Amniotic stem cell (primary cell): ENCODE results near the gene PLA2G2C.

ENCODE experiments used
- DNase-seq: peaks from one replicate; lab custom pipeline; 2025; lab: John Stamatoyannopoulos, UW

The PLA2G2C gene

GRCh38 chr1:20207546-20207945 lies 21.2 kb upstream of the PLA2G2C start:
- DNase-seq: no peak

GRCh38 chr1:20202166-20202565 lies 15.8 kb upstream of the PLA2G2C start:
- DNase-seq: no peak

GRCh38 chr1:20200966-20201365 lies 14.6 kb upstream of the PLA2G2C start:
- DNase-seq: no peak

- no peak for DNase-seq
Measured at GRCh38 chr1:20199840-20200239, 13.5 kb upstream of the PLA2G2C start.

GRCh38 chr1:20199403-20199802 lies 13.1 kb upstream of the PLA2G2C start:
- no peak for DNase-seq

- DNase-seq: no peak
Measured at GRCh38 chr1:20198918-20199317, 12.6 kb upstream of the PLA2G2C start.

- DNase-seq: no peak
Measured at GRCh38 chr1:20198296-20198695, 12.0 kb upstream of the PLA2G2C start.

- no peak for DNase-seq
Measured at GRCh38 chr1:20197329-20197791, 11.0 kb upstream of the PLA2G2C start.

GRCh38 chr1:20195462-20195780 lies 9.1 kb upstream of the PLA2G2C start:
- no peak for DNase-seq

- DNase-seq: no peak
Measured at GRCh38 chr1:20194757-20195461, 8.6 kb upstream of the PLA2G2C start.

- no peak for DNase-seq
Measured at GRCh38 chr1:20194224-20194623, 7.9 kb upstream of the PLA2G2C start.

- no peak for DNase-seq
Measured at GRCh38 chr1:20192871-20193411, 6.6 kb upstream of the PLA2G2C start.

- no peak for DNase-seq
Measured at GRCh38 chr1:20192364-20192763, 6.0 kb upstream of the PLA2G2C start.

GRCh38 chr1:20191266-20191825 lies 5.0 kb upstream of the PLA2G2C start:
- no peak for DNase-seq

GRCh38 chr1:20190256-20191160 lies 4.2 kb upstream of the PLA2G2C start:
- DNase-seq: no peak

GRCh38 chr1:20189664-20190063 lies 3.3 kb upstream of the PLA2G2C start:
- DNase-seq: no peak

GRCh38 chr1:20188455-20188817 lies 2.1 kb upstream of the PLA2G2C start:
- DNase-seq: no peak

GRCh38 chr1:20187813-20188454 lies 1.6 kb upstream of the PLA2G2C start:
- no peak for DNase-seq

- DNase-seq: no peak
Measured at GRCh38 chr1:20187103-20187812, 940 bp upstream of the PLA2G2C start.

GRCh38 chr1:20184997-20185833 lies 1.1 kb downstream of the PLA2G2C start:
- no peak for DNase-seq

- no peak for DNase-seq
Measured at GRCh38 chr1:20184481-20184900, 1.8 kb downstream of the PLA2G2C start.
